ENCODE results near the gene MED20. TPM values are rescaled to one million over a fixed set of nuclear protein-coding genes. Genes with fewer than 3 reads are reported as not detected.

The MED20 gene
- total RNA-seq, 2 donors from 2014 or later: 27.4 to 38.4 TPM

GRCh38 chr6:41887331-41887751, 33.6 kb downstream of the MED20 start:
- H3K27me3 ChIP-seq (ENCODE audit: control insufficient read depth, insufficient read depth, low read length, poor library complexity, severe bottlenecking): no peaks in the 10 kb centered on the region
- Mint-ChIP-seq H3K27me3 (ENCODE audit: insufficient read depth) (no peaks in the 10 kb centered on the region), H3K4me3 (no peak overlapping the region), H3K4me1 (peaks cover 12% of the 10 kb centered on the region), H3K9me3 (no peaks in the 10 kb centered on the region), H3K36me3 (ENCODE audit: low read depth) (peaks cover 3% of the 10 kb centered on the region), H3K27ac (peak overlapping the region; percentile 16)
- 55 to 67% methylated on average over 1 to 3 of the region's 4 CpGs for WGBS, 2 experiments (ENCODE audit: insufficient coverage in 1 of 2, insufficient read length in 1 of 2)
- H3K27ac ChIP-seq (ENCODE audit: low read depth, low read length): no peak overlapping the region
- H3K9ac ChIP-seq (ENCODE audit: extremely low read depth, low read length, poor library complexity, severe bottlenecking): no peak overlapping the region
- H3K9me3 ChIP-seq (ENCODE audit: control insufficient read depth, low read length): no peaks in the 10 kb centered on the region
- no peak for DNase-seq
- no peak overlapping the region for H3K4me3 ChIP-seq (ENCODE audit: low read length)
- no peaks in the 10 kb centered on the region for H3K4me1 ChIP-seq (ENCODE audit: control insufficient read depth, insufficient read depth, low read length)
- TF ChIP-seq, protein P1, sequence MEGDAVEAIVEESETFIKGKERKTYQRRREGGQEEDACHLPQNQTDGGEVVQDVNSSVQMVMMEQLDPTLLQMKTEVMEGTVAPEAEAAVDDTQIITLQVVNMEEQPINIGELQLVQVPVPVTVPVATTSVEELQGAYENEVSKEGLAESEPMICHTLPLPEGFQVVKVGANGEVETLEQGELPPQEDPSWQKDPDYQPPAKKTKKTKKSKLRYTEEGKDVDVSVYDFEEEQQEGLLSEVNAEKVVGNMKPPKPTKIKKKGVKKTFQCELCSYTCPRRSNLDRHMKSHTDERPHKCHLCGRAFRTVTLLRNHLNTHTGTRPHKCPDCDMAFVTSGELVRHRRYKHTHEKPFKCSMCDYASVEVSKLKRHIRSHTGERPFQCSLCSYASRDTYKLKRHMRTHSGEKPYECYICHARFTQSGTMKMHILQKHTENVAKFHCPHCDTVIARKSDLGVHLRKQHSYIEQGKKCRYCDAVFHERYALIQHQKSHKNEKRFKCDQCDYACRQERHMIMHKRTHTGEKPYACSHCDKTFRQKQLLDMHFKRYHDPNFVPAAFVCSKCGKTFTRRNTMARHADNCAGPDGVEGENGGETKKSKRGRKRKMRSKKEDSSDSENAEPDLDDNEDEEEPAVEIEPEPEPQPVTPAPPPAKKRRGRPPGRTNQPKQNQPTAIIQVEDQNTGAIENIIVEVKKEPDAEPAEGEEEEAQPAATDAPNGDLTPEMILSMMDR (conservative IDR thresholded peaks at IDR 0.05): no peak
- H3K36me3 ChIP-seq (ENCODE audit: control insufficient read depth, insufficient read depth, low read length): peaks cover 9% of the 10 kb centered on the region

- H3K27ac ChIP-seq (ENCODE audit: low read depth, low read length): no peak overlapping the region
- peaks cover 9% of the 10 kb centered on the region for H3K36me3 ChIP-seq (ENCODE audit: control insufficient read depth, insufficient read depth, low read length)
- H3K27me3 ChIP-seq (ENCODE audit: control insufficient read depth, insufficient read depth, low read length, poor library complexity, severe bottlenecking): no peaks in the 10 kb centered on the region
- H3K4me1 ChIP-seq (ENCODE audit: control insufficient read depth, insufficient read depth, low read length): no peaks in the 10 kb centered on the region
- peaks cover 3% of the 10 kb centered on the region for H3K36me3 Mint-ChIP-seq (ENCODE audit: low read depth)
- no peak overlapping the region for H3K4me3 Mint-ChIP-seq
- WGBS, 2 experiments (ENCODE audit: insufficient coverage in 1 of 2, insufficient read length in 1 of 2): 100% methylated on average over 1 of the region's 1 CpG; no CpG with 5 or more reads in 1 of the 2 experiments
- H3K4me1 Mint-ChIP-seq: peaks cover 12% of the 10 kb centered on the region
- no peak overlapping the region for H3K4me3 ChIP-seq (ENCODE audit: low read length)
- no peak for DNase-seq
- TF ChIP-seq, protein P1 (conservative IDR thresholded peaks at IDR 0.05): no peak
- no peaks in the 10 kb centered on the region for H3K9me3 Mint-ChIP-seq
- no peaks in the 10 kb centered on the region for H3K27me3 Mint-ChIP-seq (ENCODE audit: insufficient read depth)
- H3K9ac ChIP-seq (ENCODE audit: extremely low read depth, low read length, poor library complexity, severe bottlenecking): no peak overlapping the region
- H3K9me3 ChIP-seq (ENCODE audit: control insufficient read depth, low read length): no peaks in the 10 kb centered on the region
- H3K27ac Mint-ChIP-seq: no peak overlapping the region
Measured at GRCh38 chr6:41885930-41886329, 35.0 kb downstream of the MED20 start.

DNA sequence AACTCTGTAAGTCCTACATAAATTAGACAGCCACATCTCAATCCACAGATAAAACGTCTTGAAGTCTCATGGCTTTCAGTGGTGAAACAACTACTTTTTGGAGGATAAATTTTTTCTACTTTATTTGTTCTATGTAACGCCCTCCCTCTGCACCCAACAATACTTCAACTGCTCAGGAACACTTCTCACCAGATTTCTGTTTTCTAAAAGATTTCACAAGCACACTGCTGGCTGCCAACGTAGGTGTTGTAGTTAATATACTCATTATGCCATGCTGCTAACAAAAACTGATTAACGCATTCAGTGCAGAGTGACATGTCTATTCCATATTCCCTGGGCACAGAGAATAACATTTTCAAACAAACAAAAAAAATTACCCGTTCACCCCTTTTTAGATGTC, 36.0 kb downstream of the MED20 start:
- Histone ChIP-seq H3K27ac (ENCODE audit: low read depth, low read length) (no peak overlapping the region), H3K9ac (ENCODE audit: extremely low read depth, low read length, poor library complexity, severe bottlenecking) (no peak overlapping the region), H3K36me3 (ENCODE audit: control insufficient read depth, insufficient read depth, low read length) (peaks cover 9% of the 10 kb centered on the region), H3K9me3 (ENCODE audit: control insufficient read depth, low read length) (no peaks in the 10 kb centered on the region), H3K27me3 (ENCODE audit: control insufficient read depth, insufficient read depth, low read length, poor library complexity, severe bottlenecking) (no peaks in the 10 kb centered on the region), H3K4me3 (ENCODE audit: low read length) (no peak overlapping the region), H3K4me1 (ENCODE audit: control insufficient read depth, insufficient read depth, low read length) (no peaks in the 10 kb centered on the region)
- Mint-ChIP-seq H3K4me1 (peaks cover 12% of the 10 kb centered on the region), H3K4me3 (no peak overlapping the region), H3K27ac (no peak overlapping the region), H3K27me3 (ENCODE audit: insufficient read depth) (no peaks in the 10 kb centered on the region), H3K36me3 (ENCODE audit: low read depth) (peaks cover 3% of the 10 kb centered on the region), H3K9me3 (no peaks in the 10 kb centered on the region)
- DNase-seq: no peak
- TF ChIP-seq, protein P1 (conservative IDR thresholded peaks at IDR 0.05): no peak
- WGBS, 2 experiments (ENCODE audit: insufficient coverage in 1 of 2, insufficient read length in 1 of 2): 88 to 92% methylated on average over 2 to 5 of the region's 5 CpGs
